Stimulated activated CD4-positive, alpha-beta T cell treated with anti-CD3 and anti-CD28 coated beads, Interleukin-4, amount 100 ng/mL, for 48 hours (primary cell): ENCODE measurements around the gene RAB7B.
"Not testable (repeated sequence)": the region's sequence is repeated elsewhere in the genome, so short reads cannot be mapped to it uniquely, and the experiment has no call there.

ENCODE experiments used
- DNase-seq, 2 donors: peaks; one replicate each; pipeline ENCODE4 v3.0.0-alpha.2; 2020; ENCODE audit warnings: low read depth in 2 of 2

The RAB7B gene

GRCh38 chr1:205996641-205997040 is 6.6 kb downstream of the RAB7B start:
- DNase-seq: not testable (repeated sequence)

- DNase-seq: no peak
These were observed 8.8 kb downstream of the RAB7B start for GRCh38 chr1:205994346-205994745.

- DNase-seq: no peak
These were observed 10.1 kb downstream of the RAB7B start for GRCh38 chr1:205993068-205993467.

- DNase-seq: no peak
These were observed 10.8 kb downstream of the RAB7B start for GRCh38 chr1:205992218-205992882.

- no peak for DNase-seq
These were observed 12.0 kb downstream of the RAB7B start for GRCh38 chr1:205991237-205991636.

GRCh38 chr1:205990226-205990625 is 13.0 kb downstream of the RAB7B start:
- DNase-seq: no peak

- DNase-seq: no peak
These were observed 13.4 kb downstream of the RAB7B start for GRCh38 chr1:205989786-205990185.

GRCh38 chr1:205988585-205988995 is 14.6 kb downstream of the RAB7B start:
- no peak for DNase-seq

GRCh38 chr1:205986861-205987260 is 16.3 kb downstream of the RAB7B start:
- DNase-seq: no peak

GRCh38 chr1:205986292-205986691 is 16.9 kb downstream of the RAB7B start:
- no peak for DNase-seq

- no peak for DNase-seq
These were observed 17.7 kb downstream of the RAB7B start for GRCh38 chr1:205985330-205986005.

GRCh38 chr1:205983925-205984725 is 19.1 kb downstream of the RAB7B start:
- DNase-seq: peak in 1 of 2 donors; percentile 22

GRCh38 chr1:205981257-205981656 is 21.9 kb downstream of the RAB7B start:
- no peak for DNase-seq

- no peak for DNase-seq
These were observed 22.8 kb downstream of the RAB7B start for GRCh38 chr1:205980237-205980870.

GRCh38 chr1:205979301-205979700 is 23.9 kb downstream of the RAB7B start:
- no peak for DNase-seq

GRCh38 chr1:205978676-205979075 is 24.5 kb downstream of the RAB7B start:
- no peak for DNase-seq

GRCh38 chr1:205977402-205978014 is 25.7 kb downstream of the RAB7B start:
- DNase-seq: peak; percentile 68 to 77

GRCh38 chr1:205976708-205977401 is 26.3 kb downstream of the RAB7B start:
- no peak for DNase-seq

GRCh38 chr1:205976036-205976435 is 27.2 kb downstream of the RAB7B start:
- DNase-seq: no peak

- no peak for DNase-seq
These were observed 27.7 kb downstream of the RAB7B start for GRCh38 chr1:205975387-205975998.

GRCh38 chr1:205974712-205975111 is 28.5 kb downstream of the RAB7B start:
- no peak for DNase-seq
